Thoracic aorta (tissue), 2 donors: ENCODE measurements around the gene GLRX5. TPM values are rescaled to one million over a fixed set of nuclear protein-coding genes. Genes with fewer than 3 reads are reported as not detected.

Source experiments
- ATAC-seq: fragments of 150-250 bp; one replicate; pipeline ENCODE4 v1.8.0; 2017; ENCODE audit warnings: low read depth; ENCODE audit not compliant: insufficient number of reproducible peaks, low FRiP score
- DNase-seq: peaks from one replicate; pipeline ENCODE4 v3.0.0-alpha.2; 2020; ENCODE audit warnings: low spot score
- H3K27ac ChIP-seq, 2 donors: fragments of 200-600 bp; sonication (generic); 1 replicate in 1 of 2; 2 replicates in 1 of 2; pipeline ENCODE4 v1.5.1; 2016; ENCODE audit warnings: mild to moderate bottlenecking in 2 of 2, moderate library complexity in 2 of 2
- H3K27me3 ChIP-seq: fragments of 200-600 bp; sonication (generic); replicated peaks from 2 replicates; pipeline ENCODE4 v1.6.0; 2016; ENCODE audit warnings: mild to moderate bottlenecking; ENCODE audit not compliant: insufficient read depth
- H3K36me3 ChIP-seq: fragments of 200-600 bp; sonication (generic); one replicate; pipeline ENCODE4 v1.5.1; 2016
- H3K4me1 ChIP-seq, 2 donors: fragments of 200-600 bp; sonication (generic); 1 replicate in 1 of 2; 2 replicates in 1 of 2; pipeline versions ENCODE4 v1.5.1 to v1.6.0; 2016; ENCODE audit warnings: low read depth in 2 of 2, mild to moderate bottlenecking in 1 of 2; ENCODE audit not compliant: control insufficient read depth in 1 of 2
- H3K4me3 ChIP-seq: fragments of 200-600 bp; sonication (generic); 2 replicates; pipeline ENCODE4 v1.5.1; 2016; ENCODE audit warnings: mild to moderate bottlenecking
- H3K9me3 ChIP-seq: fragments of 200-600 bp; sonication (generic); 2 replicates; pipeline ENCODE4 v1.5.1; 2016
- CTCF ChIP-seq: fragments of 200-600 bp; sonication (generic); IDR thresholded peaks from one replicate; pipeline ENCODE4 v1.5.1; 2019; ENCODE audit warnings: antibody characterized with exemption
- total RNA-seq, 2 donors: library from RNA; depleted of rRNA; stranded (reverse); fragments of >200 nt; gene quantifications; one replicate each; pipeline versions ENCODE4 v1.1.0 to v1.2.3, GENCODE V29; 2016

GLRX5 gene
- total RNA-seq, 2 donors from 2014 or later, result 19.6 to 22.9 TPM

- no peak for DNase-seq
Observed at GRCh38 chr14:95488376-95489213, 46.3 kb upstream of the GLRX5 start.

GRCh38 chr14:95489214-95490137 is 45.4 kb upstream of the GLRX5 start:
- no peaks in the 10 kb centered on the region for H3K9me3 ChIP-seq
- ATAC-seq (no peak), DNase-seq (no peak)
- TF ChIP-seq CTCF, result no peak
- H3K4me3 ChIP-seq, result no peak overlapping the region
- no peaks in the 10 kb centered on the region for H3K27me3 ChIP-seq
- peaks cover 23 to 43% of the 10 kb centered on the region in 2 donors for H3K4me1 ChIP-seq
- no peaks in the 10 kb centered on the region for H3K36me3 ChIP-seq
- H3K27ac ChIP-seq, result peak overlapping the region; percentile 64 to 72

More at GRCh38 chr14:95488376-95489213, 46.3 kb upstream of the GLRX5 start:
- no peak for ATAC-seq
- Histone ChIP-seq H3K36me3 (no peaks in the 10 kb centered on the region), H3K9me3 (no peaks in the 10 kb centered on the region), H3K27me3 (no peaks in the 10 kb centered on the region), H3K4me1 (peaks cover 28 to 51% of the 10 kb centered on the region in 2 donors), H3K4me3 (no peak overlapping the region), H3K27ac (peak overlapping the region; percentile 64 to 72)
- no peak for TF ChIP-seq CTCF

GRCh38 chr14:95490138-95490509 is 44.7 kb upstream of the GLRX5 start:
- H3K4me1 ChIP-seq, result peaks cover 25 to 40% of the 10 kb centered on the region in 2 donors
- DNase-seq, result no peak
- H3K27ac ChIP-seq, result peak overlapping the region; percentile 64 to 72

GRCh38 chr14:95490727-95491451 is 44.0 kb upstream of the GLRX5 start:
- H3K36me3 ChIP-seq, result no peaks in the 10 kb centered on the region
- no peak for TF ChIP-seq CTCF
- H3K27ac ChIP-seq, result peak overlapping the region in 1 of 2 donors; percentile 72
- no peak overlapping the region for H3K4me3 ChIP-seq
- H3K9me3 ChIP-seq, result no peaks in the 10 kb centered on the region
- peaks cover 30 to 45% of the 10 kb centered on the region in 2 donors for H3K4me1 ChIP-seq
- ATAC-seq (no peak), DNase-seq (no peak)
- no peaks in the 10 kb centered on the region for H3K27me3 ChIP-seq

More at GRCh38 chr14:95490138-95490509, 44.7 kb upstream of the GLRX5 start:
- Histone ChIP-seq H3K9me3 (no peaks in the 10 kb centered on the region), H3K4me3 (no peak overlapping the region), H3K36me3 (no peaks in the 10 kb centered on the region), H3K27me3 (no peaks in the 10 kb centered on the region)
- ATAC-seq, result no peak
- no peak for TF ChIP-seq CTCF
